Measurements from ENCODE around the gene CHD1L.
"Not testable (repeated sequence)": the region's sequence is repeated elsewhere in the genome, so short reads cannot be mapped to it uniquely, and the experiment has no call there.

The CHD1L gene

DNA sequence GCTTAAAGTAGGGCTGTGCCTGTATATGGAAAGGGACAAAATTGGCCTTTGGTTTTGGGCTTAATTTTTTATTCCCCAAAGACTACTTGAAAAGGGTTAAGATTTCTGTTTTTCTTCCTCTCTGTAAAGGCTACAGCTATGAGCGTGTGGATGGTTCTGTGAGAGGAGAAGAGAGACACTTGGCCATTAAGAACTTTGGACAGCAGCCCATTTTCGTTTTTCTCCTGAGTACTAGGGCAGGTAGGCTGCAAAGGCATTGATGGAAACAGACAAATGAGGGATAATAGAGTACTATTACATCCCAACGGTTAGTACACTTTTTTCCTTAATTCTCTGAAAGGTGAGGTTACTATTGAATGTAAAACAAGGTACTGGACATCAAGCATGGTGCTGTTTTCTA is 29.6 kb downstream of the CHD1L start:
- DNase-seq = no peak

DNA sequence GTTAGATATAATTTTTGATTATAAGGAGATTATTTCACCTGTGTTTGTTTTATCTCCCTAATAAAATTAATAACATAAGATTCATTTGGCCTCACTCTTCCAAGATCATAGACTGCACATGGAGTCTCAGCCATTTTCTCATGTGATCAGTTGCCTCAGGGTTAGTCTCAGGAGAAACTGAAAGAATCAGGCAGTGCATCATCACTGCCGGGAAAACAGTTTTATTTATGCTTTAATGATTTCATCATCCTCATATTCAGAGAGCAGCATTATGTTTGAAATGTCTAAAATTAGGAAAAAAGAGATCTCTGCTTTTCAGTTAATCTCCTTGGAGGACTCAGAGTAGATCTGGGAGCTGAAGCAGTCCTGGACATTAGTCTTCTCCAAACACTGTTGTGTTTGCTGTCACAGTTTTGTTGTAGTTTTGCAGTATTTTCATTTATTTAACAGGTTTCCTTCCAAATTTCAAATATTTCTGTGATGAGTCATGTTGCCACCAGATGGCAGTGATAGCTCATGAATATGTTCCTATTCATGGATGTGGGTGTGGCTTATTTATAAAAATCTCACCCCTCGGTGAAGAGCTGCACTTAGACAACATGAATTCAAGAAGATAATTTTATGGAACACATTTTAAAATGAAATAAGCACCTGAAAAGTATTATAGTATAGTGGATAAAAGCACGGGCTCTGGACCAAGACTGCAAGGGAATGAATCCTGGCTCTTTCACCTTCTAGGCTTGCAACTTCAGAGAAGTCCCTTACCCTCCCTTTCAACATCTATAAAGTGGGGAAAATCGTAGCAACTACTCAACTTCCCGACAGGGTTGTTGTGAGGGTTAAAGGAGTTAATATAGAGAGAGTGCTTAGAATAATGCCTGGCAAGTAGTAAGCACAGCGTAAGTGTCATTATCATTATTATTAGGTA is 31.2 kb downstream of the CHD1L start:
- peak; percentile 76 for DNase-seq

DNA sequence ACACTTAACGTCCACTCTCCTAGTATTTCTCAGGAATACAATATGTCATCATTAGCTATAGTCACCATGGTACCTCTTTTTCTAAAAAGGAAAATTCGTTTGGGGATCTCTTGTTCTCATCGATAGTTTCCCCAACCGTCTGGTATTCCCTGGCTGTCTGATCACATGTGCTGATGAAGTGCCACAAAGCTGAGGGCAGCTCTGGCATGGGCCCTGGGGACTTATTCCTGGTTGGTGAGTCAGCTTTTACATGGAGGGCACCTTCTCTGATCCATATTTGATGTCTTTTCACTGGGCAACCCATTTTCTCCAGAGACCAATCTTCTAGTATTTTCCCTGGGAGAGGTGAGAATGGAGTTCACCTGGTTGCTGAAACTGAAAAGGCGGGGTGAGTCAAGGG is 39.5 kb downstream of the CHD1L start:
- DNase-seq = no peak

DNA sequence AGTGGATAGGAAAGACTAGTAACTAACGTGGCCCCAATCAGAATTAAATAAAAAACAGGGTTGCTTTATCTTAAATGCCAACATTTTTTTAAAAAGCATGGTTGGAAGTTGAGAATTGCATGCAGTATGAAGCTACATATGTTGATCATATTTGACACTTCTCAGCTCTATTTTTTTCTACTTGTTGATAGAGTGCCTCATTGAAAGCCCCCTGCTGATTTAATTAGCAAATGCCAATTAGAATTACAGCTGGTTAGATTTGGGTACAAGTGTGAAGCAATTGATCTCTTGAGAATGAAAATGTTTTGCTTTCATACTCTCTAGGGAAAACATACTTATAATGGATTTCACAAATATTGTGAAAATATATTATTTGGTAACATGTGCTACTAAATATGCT is 40.5 kb downstream of the CHD1L start:
- DNase-seq = no peak

DNA sequence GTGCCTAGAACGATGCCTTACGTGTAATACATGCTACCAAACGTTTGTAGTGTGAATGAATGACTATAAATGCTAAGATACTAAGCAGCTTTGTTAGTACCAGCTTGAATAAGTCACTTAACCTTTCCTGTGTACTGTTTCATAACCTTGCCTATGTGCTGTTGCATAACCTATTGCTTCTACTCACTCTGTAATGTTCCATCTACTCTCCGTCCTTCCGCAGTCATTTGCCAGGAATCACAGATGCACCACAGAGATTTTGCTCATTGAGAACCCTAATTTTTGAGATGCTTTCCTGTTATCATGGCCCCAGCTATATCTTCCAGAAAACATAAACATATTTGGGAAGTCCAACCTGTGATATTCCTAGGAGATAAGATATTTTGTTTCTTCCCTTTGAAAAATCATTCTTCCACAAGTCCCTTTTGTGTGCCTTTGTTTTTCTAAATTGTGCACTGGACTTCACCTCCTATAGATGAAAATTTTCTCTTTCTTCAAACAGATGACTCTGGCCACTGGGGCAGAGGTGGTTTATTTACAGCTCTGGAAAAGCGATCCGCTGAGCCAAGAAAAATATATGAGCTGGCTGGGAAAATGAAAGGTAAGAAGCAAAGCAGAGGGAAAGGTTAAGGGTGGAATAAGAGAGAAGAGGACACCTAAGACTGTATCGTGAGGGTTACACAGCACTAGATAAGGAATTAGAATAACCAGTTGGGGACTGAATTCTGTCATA is 44.8 kb downstream of the CHD1L start:
- no peak for DNase-seq

DNA sequence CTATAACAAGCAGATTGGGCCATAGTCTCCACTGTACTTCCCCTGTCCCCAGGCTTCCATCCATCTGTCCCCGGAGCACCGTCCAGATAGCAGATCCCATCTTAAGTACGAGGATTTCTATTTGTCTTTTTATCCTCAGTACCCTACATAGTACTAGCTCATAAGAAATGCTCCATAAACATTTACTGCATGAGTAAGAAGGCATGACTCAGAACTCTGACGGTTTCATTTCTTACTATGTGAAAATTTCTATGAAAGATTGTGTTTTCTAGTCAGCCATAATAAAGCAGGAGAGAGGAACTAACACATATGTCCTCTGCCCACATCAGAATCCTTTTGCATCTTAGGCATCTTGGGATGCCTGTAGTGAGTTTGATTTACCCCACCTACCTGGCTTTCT is 49.5 kb downstream of the CHD1L start:
- no peak for DNase-seq

DNA sequence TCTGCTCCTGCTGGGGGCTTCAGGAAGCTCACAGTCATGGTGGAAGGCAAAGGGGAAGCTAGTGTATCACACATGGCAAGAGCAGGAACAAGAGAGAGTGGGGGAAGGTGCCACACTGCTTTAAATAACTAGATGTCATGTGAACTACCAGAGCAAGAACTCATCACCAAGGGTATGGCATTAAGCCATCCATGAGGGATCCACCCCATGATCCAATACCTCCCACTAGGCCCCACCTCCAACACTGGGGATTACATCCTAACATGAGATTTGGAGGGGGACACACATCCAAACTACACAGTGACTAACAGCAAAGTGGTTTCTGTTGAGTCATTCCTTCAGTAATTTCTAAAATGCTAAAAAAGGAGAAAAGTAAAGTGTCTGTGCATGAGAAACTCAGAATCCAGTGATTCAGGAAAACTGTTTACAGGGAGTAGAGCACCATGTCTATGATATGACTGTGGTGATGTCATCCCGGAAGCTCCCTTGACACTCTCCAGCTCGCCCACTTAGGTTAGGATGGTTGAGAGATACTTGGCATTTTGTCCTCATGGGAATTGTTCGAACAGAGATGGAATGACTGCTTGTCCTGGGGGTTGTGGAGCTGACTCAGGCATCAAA is 50.3 kb downstream of the CHD1L start:
- no peak for DNase-seq

DNA sequence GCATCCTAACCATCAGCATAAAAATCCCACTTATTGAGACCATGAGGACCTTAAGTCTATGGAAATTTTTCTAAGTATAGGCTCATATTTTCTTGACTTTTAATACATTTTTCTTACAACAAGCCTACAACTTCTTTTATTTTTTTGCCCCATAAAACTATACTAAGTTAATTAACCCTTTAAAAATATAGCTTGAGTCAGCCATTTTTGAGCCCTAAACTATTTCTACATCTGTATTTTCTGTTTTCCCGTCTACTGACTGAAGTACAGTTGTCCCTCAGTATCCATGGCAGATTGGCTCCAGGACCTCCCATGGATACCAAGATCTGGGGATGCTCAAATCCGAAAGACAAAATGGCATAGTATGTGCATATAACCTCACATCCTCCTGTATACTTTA is 55.0 kb downstream of the CHD1L start:
- no peak for DNase-seq

DNA sequence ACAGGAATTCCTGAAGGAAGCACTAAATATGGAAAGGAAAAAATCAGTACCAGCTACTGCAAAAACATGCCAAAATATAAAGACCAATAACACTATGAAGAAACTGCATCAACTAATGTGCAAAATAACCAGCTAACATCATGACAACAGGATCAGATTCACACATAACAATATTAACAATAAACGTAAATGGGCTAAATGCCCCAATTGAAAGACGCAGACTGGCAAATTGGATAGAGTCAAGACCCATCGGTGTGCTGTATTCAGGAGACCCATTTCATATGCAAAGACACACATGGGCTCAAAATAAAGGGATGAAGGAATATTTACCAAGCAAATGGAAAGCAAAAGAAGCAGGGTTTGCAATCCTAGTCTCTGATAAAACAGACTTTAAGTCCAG is 63.3 kb downstream of the CHD1L start:
- not testable (repeated sequence) for DNase-seq

DNA sequence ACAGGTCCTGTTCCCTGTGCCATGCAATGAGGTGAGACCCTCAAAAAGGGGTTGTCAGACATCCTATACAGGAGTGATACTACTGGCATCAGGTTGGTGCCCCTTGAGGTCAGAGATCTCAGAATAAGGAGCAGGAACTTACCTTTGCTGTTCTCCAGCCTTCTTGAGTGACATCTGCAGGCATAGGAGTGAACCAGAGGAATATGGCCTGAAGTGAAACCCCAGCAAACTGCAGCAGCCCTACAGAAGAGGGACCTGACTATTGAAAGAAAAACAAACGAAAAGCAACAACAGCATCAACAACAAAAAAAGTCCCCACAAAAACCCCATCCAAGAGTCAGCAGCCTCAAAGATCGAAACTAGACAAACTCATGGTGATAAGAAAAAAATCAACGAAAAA is 74.5 kb downstream of the CHD1L start:
- no peak for DNase-seq

DNA sequence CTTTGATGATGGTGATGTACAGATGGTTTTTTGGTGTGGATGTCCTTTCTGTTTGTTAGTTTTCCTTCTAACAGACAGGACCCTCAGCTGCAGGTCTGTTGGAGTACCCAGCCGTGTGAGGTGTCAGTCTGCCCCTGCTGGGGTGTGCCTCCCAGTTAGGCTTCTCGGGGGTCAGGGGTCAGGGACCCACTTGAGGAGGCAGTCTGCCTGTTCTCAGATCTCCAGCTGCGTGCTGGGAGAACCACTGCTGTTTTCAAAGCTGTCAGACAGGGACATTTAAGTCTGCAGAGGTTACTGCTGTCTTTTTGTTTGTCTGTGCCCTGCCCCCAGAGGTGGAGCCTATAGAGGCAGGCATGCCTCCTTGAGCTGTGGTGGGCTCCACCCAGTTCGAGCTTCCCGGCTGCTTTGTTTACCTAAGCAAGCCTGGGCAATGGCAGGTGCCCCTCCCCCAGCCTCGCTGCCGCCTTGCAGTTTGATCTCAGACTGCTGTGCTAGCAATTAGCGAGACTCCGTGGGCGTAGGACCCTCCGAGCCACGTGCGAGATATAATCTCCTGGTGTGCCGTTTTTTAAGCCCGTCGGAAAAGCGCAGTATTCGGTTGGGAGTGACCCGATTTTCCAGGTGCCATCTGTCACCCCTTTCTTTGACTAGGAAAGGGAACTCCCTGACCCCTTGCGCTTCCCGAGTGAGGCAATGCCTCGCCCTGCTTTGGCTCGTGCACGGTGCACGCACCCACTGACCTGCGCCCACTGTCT is 84.6 kb downstream of the CHD1L start:
- DNase-seq = not testable (repeated sequence)

DNA sequence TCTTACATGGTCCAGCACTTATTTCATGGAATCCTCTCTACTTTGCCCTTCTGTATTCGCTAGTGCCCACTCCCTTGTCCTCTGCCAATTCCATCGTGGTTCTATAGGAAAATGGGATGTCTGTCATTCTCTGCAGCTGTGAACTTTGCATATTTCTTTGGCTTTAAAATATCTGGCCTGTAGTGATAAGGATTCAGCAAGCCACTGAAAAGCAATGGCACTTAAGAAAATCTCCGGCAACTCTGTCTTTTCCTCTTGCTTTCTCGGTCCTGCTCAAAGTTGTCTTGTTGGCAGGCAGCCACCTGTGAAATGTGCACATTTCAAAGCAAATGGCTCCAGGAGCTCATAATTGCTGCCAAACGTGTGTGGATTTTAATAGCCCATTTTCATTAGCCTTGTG is 91.8 kb downstream of the CHD1L start:
- no peak for DNase-seq

DNA sequence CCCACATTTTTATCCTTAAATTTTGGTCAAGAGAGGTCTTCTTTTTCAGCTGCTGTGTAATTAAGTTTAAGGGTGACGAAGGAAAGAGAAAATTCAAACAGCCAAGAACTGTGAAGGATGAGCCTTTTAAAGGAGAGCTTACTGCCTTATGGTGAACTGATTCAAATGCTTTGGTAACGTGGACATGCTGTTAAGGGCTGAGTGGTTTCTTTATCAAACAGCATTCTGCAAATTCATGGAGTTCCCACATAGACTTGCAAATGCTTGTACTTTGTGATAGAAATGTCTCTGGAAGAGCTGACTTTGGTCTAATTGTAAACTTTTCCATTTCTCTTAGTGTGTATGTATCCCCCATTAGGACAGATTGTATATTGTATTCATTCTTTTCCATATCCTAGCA is 93.8 kb downstream of the CHD1L start:
- no peak for DNase-seq

DNA sequence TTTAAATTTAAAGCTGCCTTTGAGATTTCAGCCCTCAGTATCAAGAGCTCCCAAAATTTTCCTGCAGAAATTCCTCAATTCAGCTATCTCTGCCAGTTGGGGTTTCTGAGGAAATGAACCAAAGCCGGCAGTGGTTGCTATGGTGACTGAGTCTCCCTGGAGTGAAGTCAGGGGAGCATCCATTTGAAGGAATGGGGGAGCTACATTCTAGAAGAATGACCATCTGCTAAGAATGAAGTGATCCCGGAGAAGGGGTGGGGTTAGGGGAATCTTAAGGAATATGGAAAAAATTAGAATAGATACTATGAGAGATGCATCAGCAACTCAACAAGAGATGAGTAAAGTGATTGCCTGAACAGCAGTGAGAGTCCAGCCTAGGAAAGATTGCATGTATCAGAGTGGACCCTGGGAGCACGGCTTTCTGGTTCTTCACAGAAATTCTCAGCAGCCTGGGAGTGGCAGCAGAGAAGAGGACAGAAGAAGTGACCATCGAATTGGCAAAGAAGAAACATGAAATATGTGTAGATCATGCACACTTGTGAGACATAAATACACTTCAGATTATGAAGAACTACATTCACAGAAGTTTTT is 94.7 kb downstream of the CHD1L start:
- DNase-seq = no peak

DNA sequence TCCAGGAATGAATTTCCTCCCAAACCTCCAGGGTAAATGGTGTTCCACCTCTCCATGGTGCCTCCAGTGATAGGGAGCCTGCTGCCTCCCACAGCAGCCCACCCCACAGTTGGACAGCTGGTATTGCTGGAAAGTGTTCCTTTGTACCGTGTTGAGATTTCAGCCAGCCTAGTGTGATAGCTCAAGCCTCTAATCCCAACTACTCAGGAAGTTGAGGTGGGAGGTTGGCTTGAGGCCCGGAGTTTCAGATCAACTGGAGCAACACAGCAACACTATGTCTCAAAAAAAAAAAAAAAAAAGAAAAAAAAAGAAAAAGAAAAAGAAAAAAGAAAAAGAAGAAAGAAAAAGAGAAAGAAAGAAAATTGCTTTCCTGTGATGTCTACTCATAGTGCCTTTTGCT is 96.1 kb downstream of the CHD1L start:
- no peak for DNase-seq

DNA sequence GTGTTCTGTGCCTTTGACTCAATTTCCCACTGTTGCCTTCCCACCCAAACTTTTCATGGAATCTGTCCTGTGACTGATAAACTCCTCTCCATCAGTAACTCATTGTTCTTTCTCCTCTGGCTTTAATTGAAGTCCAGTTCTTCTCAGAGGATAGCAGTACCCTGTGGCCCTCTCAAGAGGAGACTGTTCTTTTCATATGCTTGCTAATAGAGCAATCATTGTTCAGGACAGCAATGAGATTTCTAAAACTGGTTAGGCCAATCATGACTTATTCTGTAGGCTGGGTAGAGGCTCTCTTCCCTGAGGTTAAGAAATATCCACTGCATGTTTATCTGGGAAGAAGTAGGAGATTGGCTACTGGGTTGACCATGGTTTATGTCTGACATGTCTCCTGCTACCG is 98.8 kb downstream of the CHD1L start:
- DNase-seq = no peak
